HepG2 (cell line): ENCODE measurements around the gene VAMP8. TPM values are rescaled to one million over a fixed set of nuclear protein-coding genes. Genes with fewer than 3 reads are reported as not detected.

ENCODE experiments used
- CCDC6 ChIP-seq: sonication (generic); formaldehyde crosslinking; IDR thresholded peaks from 2 replicates; pipeline ENCODE4 v1.8.1; 2022; ENCODE audit warnings: mild to moderate bottlenecking, missing genetic modification reagents, moderate library complexity
- FOXA3 ChIP-seq: IDR thresholded peaks from 2 replicates; pipeline ENCODE4 v1.6.1; 2016; ENCODE audit warnings: missing genetic modification reagents, missing compliant biosample characterization
- FOXK1 ChIP-seq: sonication (generic); formaldehyde crosslinking; IDR thresholded peaks from 2 replicates; pipeline ENCODE4 v1.4.0; 2020; ENCODE audit warnings: low read depth, missing genetic modification reagents, borderline replicate concordance
- GATAD2A ChIP-seq: IDR thresholded peaks from 2 replicates; pipeline ENCODE4 v1.6.1; 2016
- KLF13 ChIP-seq: sonication (generic); formaldehyde crosslinking; IDR thresholded peaks from 2 replicates; pipeline ENCODE4 v1.4.0; 2020; ENCODE audit warnings: mild to moderate bottlenecking, missing genetic modification reagents
- MIER3 ChIP-seq: IDR thresholded peaks from 2 replicates; pipeline ENCODE4 v1.6.1; 2016; ENCODE audit warnings: missing compliant biosample characterization, borderline replicate concordance
- NR2F6 ChIP-seq, 2 experiments: IDR thresholded peaks; 2 replicates each; pipeline ENCODE4 v1.6.1; 2016; ENCODE audit warnings: antibody characterized with exemption in 1 of 2, mild to moderate bottlenecking in 1 of 2
- PHF20 ChIP-seq: sonication (generic); formaldehyde crosslinking; IDR thresholded peaks from 2 replicates; pipeline ENCODE4 v1.5.0; 2020; ENCODE audit warnings: mild to moderate bottlenecking, missing genetic modification reagents
- RBFOX2 ChIP-seq: fragments of 200-400 bp; formaldehyde crosslinking; IDR thresholded peaks from 2 replicates; pipeline ENCODE4 v1.6.1; 2017; ENCODE audit warnings: low read depth, mild to moderate bottlenecking, low read length
- SMYD3 ChIP-seq: sonication (generic); formaldehyde crosslinking; IDR thresholded peaks from 2 replicates; pipeline ENCODE4 v1.8.1; 2023; ENCODE audit warnings: mild to moderate bottlenecking, missing genetic modification reagents
- SNAPC2 ChIP-seq: sonication (generic); formaldehyde crosslinking; IDR thresholded peaks from 2 replicates; pipeline ENCODE4 v1.8.1; 2022; ENCODE audit warnings: mild to moderate bottlenecking, missing genetic modification reagents
- SOX6 ChIP-seq, 2 experiments: fragments of 450-650 bp in 1 of 2; sonication (generic) in 1 of 2; formaldehyde crosslinking in 1 of 2; IDR thresholded peaks; 2 replicates each; pipeline versions ENCODE4 v1.4.0 to v1.6.1; 2017 to 2020; ENCODE audit warnings: antibody characterized with exemption in 1 of 2, mild to moderate bottlenecking in 1 of 2, missing genetic modification reagents in 1 of 2
- WIZ ChIP-seq: sonication (generic); formaldehyde crosslinking; IDR thresholded peaks from 2 replicates; pipeline ENCODE4 v1.5.1; 2020; ENCODE audit warnings: mild to moderate bottlenecking, missing genetic modification reagents
- ZMAT3 ChIP-seq: sonication (generic); formaldehyde crosslinking; conservative IDR thresholded peaks from 2 replicates; pipeline ENCODE4 v1.7.0; 2021; ENCODE audit warnings: missing genetic modification reagents
- ZNF136 ChIP-seq: sonication (generic); formaldehyde crosslinking; IDR thresholded peaks from 2 replicates; pipeline ENCODE4 v1.8.1; 2022; ENCODE audit warnings: low read depth, mild to moderate bottlenecking, moderate library complexity, missing genetic modification reagents
- ZNF550 ChIP-seq: sonication (generic); formaldehyde crosslinking; IDR thresholded peaks from 2 replicates; pipeline ENCODE4 v1.4.0; 2020; ENCODE audit warnings: mild to moderate bottlenecking, missing genetic modification reagents, borderline replicate concordance
- ZNF772 ChIP-seq: sonication (generic); formaldehyde crosslinking; IDR thresholded peaks from 2 replicates; pipeline ENCODE4 v1.5.0; 2020; ENCODE audit warnings: mild to moderate bottlenecking, missing genetic modification reagents
- polyA plus RNA-seq, 8 experiments: library from polyadenylated mRNA; depleted of rRNA in 3 of 8; stranded (reverse) in 7 of 8; unstranded in 1 of 8; fragments of >200 nt; fragmentation: Illumina TruSeq in 4 of 8; extraction: Trizol in 4 of 8; gene quantifications; 2 replicates each; pipeline versions ENCODE4 v1.2.1 to v1.2.3, GENCODE V29; 2011 to 2016; ENCODE audit warnings: low read depth in 4 of 8, missing spikeins in 1 of 8, mixed read lengths in 1 of 8; ENCODE audit not compliant: insufficient read depth in 1 of 8
- total RNA-seq, 5 experiments: library from RNA; depleted of rRNA; stranded (reverse); fragments of >200 nt; fragmentation: Illumina TruSeq; extraction: Trizol; gene quantifications; 2 replicates each; pipeline ENCODE4 v1.2.3, GENCODE V29; 2016; ENCODE audit warnings: low read depth in 1 of 5
- TF ChIP-seq, protein P1 (sequence below): IDR thresholded peaks from 2 replicates; pipeline ENCODE4 v1.6.1; 2016; ENCODE audit warnings: mild to moderate bottlenecking
- TF ChIP-seq, protein P2 (sequence below): sonication (generic); formaldehyde crosslinking; IDR thresholded peaks from 2 replicates; pipeline ENCODE4 v1.4.0; 2020; ENCODE audit warnings: mild to moderate bottlenecking, missing genetic modification reagents, borderline replicate concordance
- TF ChIP-seq, protein P3 (sequence below): IDR thresholded peaks from 2 replicates; pipeline ENCODE4 v1.6.1; 2012; ENCODE audit warnings: low read depth, low read length, improper control_type of control experiment
- TF ChIP-seq, protein P4 (sequence below): sonication (generic); formaldehyde crosslinking; IDR thresholded peaks from 2 replicates; pipeline ENCODE4 v1.4.0; 2020; ENCODE audit warnings: mild to moderate bottlenecking, missing genetic modification reagents
- TF ChIP-seq, protein P5 (sequence below): IDR thresholded peaks from 2 replicates; pipeline ENCODE4 v1.6.1; 2016; ENCODE audit warnings: low read depth

Gene VAMP8
- total and polyA plus RNA-seq, 2 of the 13 experiments (the other 11 are each of a cell fraction or from before 2014, with no cell fraction given), result 83.3 to 157 TPM

DNA sequence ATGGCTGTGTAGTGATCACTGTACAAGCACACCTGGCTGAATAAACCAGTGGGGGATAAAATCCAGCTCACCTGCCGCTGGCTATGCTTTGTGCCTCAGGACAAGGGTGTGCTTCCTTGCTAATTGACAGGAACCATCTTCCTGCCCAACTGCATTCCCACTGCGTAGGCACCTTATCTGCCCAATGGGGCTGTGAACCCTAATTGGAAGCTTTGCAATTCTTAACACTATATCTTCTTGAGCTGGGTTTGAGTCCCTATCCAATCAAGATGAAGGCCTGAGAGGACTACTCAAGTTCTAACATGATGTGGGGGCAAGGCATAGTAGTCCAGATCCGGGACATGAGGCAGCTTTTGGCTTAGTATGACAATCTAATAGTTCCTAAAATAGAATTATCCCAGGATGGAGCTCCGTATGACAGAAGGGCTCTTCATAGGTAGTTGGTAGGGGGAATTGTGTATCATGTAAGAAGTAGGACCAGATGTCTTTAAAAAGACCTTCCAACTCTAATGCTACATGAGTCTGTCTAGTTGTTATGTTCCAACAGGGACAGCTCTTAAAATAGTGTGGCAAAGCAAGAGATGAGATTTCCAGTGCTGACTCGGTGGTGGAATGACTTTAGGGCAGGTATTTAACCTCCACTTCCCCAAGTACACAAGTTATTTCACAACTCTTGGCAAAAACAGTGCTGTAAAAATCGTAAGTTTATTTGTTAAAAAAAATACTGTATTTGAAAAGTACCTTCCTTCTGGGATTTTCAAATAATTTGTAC lies 27.4 kb downstream of the VAMP8 start (continued):
- TF ChIP-seq ZMAT3 (CRISPR knock-in tag), result no peak
- no peak for TF ChIP-seq MIER3 (CRISPR knock-in tag)
- TF ChIP-seq ZNF136 (CRISPR knock-in tag), result no peak
- TF ChIP-seq, protein P1, sequence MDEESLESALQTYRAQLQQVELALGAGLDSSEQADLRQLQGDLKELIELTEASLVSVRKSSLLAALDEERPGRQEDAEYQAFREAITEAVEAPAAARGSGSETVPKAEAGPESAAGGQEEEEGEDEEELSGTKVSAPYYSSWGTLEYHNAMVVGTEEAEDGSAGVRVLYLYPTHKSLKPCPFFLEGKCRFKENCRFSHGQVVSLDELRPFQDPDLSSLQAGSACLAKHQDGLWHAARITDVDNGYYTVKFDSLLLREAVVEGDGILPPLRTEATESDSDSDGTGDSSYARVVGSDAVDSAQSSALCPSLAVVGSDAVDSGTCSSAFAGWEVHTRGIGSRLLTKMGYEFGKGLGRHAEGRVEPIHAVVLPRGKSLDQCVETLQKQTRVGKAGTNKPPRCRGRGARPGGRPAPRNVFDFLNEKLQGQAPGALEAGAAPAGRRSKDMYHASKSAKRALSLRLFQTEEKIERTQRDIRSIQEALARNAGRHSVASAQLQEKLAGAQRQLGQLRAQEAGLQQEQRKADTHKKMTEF, result no peak
- peak; percentile 28; the same call in 1 of the 2 replicates for TF ChIP-seq GATAD2A (CRISPR knock-in tag)
- TF ChIP-seq FOXA3, result 0 out of 2 replicates have a peak, but pooled peaks have one; percentile 2
- no peak for TF ChIP-seq SMYD3 (CRISPR knock-in tag)
- no peak for TF ChIP-seq ZNF772 (CRISPR knock-in tag)
- TF ChIP-seq, protein P2, sequence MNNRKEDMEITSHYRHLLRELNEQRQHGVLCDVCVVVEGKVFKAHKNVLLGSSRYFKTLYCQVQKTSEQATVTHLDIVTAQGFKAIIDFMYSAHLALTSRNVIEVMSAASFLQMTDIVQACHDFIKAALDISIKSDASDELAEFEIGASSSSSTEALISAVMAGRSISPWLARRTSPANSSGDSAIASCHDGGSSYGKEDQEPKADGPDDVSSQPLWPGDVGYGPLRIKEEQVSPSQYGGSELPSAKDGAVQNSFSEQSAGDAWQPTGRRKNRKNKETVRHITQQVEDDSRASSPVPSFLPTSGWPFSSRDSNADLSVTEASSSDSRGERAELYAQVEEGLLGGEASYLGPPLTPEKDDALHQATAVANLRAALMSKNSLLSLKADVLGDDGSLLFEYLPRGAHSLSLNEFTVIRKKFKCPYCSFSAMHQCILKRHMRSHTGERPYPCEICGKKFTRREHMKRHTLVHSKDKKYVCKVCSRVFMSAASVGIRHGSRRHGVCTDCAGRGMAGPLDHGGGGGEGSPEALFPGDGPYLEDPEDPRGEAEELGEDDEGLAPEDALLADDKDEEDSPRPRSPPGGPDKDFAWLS, result no peak
- no peak for TF ChIP-seq FOXK1
- TF ChIP-seq, protein P3, sequence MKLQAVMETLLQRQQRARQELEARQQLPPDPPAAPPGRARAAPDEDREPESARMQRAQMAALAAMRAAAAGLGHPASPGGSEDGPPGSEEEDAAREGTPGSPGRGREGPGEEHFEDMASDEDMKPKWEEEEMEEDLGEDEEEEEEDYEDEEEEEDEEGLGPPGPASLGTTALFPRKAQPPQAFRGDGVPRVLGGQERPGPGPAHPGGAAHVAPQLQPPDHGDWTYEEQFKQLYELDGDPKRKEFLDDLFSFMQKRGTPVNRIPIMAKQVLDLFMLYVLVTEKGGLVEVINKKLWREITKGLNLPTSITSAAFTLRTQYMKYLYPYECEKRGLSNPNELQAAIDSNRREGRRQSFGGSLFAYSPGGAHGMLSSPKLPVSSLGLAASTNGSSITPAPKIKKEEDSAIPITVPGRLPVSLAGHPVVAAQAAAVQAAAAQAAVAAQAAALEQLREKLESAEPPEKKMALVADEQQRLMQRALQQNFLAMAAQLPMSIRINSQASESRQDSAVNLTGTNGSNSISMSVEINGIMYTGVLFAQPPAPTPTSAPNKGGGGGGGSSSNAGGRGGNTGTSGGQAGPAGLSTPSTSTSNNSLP, result no peak
- TF ChIP-seq KLF13 (CRISPR knock-in tag), result no peak
- TF ChIP-seq ZNF550 (CRISPR knock-in tag), result no peak
- TF ChIP-seq WIZ (CRISPR knock-in tag), result no peak
- TF ChIP-seq SOX6 (IDR thresholded peaks at IDR 0.05), result no peak
- TF ChIP-seq SOX6 (CRISPR knock-in tag; IDR thresholded peaks at IDR 0.05), result no peak
- TF ChIP-seq PHF20 (CRISPR knock-in tag), result no peak
- peak; percentile 47; the same call in 1 of the 2 replicates for TF ChIP-seq RBFOX2
- no peak for TF ChIP-seq NR2F6 (IDR thresholded peaks at IDR 0.05)
- 0 out of 2 replicates have a peak, but pooled peaks have one; percentile 19 for TF ChIP-seq NR2F6 (CRISPR knock-in tag; IDR thresholded peaks at IDR 0.05)
- no peak for TF ChIP-seq CCDC6
- TF ChIP-seq, protein P4, sequence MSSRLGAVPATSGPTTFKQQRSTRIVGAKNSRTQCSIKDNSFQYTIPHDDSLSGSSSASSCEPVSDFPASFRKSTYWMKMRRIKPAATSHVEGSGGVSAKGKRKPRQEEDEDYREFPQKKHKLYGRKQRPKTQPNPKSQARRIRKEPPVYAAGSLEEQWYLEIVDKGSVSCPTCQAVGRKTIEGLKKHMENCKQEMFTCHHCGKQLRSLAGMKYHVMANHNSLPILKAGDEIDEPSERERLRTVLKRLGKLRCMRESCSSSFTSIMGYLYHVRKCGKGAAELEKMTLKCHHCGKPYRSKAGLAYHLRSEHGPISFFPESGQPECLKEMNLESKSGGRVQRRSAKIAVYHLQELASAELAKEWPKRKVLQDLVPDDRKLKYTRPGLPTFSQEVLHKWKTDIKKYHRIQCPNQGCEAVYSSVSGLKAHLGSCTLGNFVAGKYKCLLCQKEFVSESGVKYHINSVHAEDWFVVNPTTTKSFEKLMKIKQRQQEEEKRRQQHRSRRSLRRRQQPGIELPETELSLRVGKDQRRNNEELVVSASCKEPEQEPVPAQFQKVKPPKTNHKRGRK (CRISPR knock-in tag), result no peak
- TF ChIP-seq, protein P5, sequence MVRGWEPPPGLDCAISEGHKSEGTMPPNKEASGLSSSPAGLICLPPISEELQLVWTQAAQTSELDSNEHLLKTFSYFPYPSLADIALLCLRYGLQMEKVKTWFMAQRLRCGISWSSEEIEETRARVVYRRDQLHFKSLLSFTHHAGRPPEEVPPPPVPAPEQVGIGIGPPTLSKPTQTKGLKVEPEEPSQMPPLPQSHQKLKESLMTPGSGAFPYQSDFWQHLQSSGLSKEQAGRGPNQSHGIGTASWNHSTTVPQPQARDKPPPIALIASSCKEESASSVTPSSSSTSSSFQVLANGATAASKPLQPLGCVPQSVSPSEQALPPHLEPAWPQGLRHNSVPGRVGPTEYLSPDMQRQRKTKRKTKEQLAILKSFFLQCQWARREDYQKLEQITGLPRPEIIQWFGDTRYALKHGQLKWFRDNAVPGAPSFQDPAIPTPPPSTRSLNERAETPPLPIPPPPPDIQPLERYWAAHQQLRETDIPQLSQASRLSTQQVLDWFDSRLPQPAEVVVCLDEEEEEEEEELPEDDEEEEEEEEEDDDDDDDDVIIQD (CRISPR knock-in tag), result no peak
- TF ChIP-seq SNAPC2 (CRISPR knock-in tag), result no peak; the same call in 1 of the 2 replicates
